GM12864 (cell line): ENCODE data around the gene OSBPL3.

Experiments used
- DNase-seq: peaks from one replicate; pipeline ENCODE4 v3.0.0-alpha.2; 2011; ENCODE audit warnings: low read depth
- H3K4me3 ChIP-seq: 2 replicates; pipeline ENCODE4 v1.5.1; 2011; ENCODE audit warnings: mild to moderate bottlenecking, low read depth, low read length, control low read depth
- TF ChIP-seq, protein P1 (sequence below): IDR thresholded peaks from 2 replicates; pipeline ENCODE4 v1.5.1; 2011; ENCODE audit warnings: low read depth, mild to moderate bottlenecking, moderate library complexity, low read length, control low read depth, inconsistent platforms; ENCODE audit errors: missing control alignments

OSBPL3 gene

DNA sequence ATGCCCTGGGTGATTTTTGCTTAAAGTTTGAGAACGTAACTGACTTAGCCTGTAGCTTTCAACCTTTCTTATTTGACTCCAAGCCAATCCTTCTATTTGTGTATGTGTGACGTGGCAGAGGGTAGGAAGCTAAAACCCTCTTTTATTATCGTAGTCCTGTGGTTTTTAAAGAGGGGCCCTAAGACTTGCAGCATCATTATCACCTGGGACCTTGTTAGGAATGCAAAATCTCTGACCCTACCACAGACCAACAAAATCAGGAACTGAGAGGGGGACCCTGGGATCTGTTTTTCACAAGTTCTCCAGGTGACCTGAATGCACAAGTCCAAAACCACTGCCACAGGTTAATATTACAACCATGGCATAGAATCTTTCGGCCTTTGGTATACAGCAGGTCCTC is 80.1 kb downstream of the OSBPL3 start:
- H3K4me3 ChIP-seq: no peak overlapping the region
- TF ChIP-seq, protein P1, sequence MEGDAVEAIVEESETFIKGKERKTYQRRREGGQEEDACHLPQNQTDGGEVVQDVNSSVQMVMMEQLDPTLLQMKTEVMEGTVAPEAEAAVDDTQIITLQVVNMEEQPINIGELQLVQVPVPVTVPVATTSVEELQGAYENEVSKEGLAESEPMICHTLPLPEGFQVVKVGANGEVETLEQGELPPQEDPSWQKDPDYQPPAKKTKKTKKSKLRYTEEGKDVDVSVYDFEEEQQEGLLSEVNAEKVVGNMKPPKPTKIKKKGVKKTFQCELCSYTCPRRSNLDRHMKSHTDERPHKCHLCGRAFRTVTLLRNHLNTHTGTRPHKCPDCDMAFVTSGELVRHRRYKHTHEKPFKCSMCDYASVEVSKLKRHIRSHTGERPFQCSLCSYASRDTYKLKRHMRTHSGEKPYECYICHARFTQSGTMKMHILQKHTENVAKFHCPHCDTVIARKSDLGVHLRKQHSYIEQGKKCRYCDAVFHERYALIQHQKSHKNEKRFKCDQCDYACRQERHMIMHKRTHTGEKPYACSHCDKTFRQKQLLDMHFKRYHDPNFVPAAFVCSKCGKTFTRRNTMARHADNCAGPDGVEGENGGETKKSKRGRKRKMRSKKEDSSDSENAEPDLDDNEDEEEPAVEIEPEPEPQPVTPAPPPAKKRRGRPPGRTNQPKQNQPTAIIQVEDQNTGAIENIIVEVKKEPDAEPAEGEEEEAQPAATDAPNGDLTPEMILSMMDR: no peak
- DNase-seq: peak; percentile 74

DNA sequence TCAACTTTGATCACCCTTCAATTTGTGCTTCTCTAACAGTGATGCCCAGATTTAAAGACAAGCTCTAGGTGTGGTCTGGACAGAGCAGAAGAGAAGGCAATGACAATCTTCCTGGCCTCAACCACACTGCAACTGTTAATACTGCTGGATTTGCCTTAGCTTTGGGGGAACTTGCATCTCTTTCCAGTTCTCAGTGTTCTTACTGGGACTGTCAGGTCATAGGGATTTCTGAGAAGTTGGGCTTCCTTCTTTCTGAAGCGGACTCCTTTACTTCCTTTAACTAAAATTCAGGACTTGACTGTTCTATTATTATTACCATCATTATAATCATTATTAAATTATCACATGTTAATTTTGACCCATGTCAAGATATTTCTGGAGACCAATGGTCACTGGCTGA is 80.8 kb downstream of the OSBPL3 start:
- H3K4me3 ChIP-seq: no peak overlapping the region
- TF ChIP-seq, protein P1: no peak
- no peak for DNase-seq

DNA sequence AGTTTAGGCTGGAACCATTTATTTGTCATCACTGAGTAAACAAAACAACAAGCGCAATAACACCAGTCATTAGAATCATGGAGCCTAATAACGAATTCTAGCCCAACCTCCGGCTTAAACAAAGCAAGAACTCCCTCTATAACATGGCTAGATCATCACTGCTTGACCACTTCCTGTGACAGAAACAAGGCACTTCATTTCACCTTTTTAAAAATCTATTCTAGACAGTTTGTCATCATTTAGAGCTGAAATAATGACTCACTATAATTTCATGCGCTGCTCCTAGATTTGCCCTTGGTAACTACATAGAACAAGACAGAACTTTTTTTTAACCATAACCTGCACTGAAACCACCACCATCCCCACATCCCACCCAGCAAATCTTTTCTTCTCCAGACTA is 81.3 kb downstream of the OSBPL3 start:
- TF ChIP-seq, protein P1: no peak
- DNase-seq: no peak
- H3K4me3 ChIP-seq: no peak overlapping the region

DNA sequence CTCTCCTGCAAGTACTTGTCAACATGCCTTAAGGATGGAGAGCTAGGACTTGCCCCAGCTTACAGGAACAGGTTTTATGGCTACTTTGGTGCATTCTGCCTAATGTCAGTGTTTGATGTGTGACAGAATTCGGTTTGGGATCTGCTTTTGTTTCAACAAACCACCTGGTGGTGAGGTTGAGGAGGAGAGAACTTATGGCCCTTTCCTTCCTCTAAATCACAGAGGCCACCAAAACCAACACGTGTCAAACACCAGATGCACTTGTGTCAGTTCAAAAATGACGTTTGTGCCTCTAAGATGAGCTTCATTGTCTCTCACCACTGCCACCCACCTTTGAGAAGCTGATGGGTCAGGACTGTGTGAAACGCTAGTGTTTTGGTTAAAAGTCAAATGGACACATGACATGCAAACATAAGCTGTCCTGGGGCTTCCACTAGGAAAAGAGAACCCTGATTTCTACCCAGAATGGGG is 83.9 kb downstream of the OSBPL3 start:
- DNase-seq: peak; percentile 80
- H3K4me3 ChIP-seq: no peak overlapping the region

DNA sequence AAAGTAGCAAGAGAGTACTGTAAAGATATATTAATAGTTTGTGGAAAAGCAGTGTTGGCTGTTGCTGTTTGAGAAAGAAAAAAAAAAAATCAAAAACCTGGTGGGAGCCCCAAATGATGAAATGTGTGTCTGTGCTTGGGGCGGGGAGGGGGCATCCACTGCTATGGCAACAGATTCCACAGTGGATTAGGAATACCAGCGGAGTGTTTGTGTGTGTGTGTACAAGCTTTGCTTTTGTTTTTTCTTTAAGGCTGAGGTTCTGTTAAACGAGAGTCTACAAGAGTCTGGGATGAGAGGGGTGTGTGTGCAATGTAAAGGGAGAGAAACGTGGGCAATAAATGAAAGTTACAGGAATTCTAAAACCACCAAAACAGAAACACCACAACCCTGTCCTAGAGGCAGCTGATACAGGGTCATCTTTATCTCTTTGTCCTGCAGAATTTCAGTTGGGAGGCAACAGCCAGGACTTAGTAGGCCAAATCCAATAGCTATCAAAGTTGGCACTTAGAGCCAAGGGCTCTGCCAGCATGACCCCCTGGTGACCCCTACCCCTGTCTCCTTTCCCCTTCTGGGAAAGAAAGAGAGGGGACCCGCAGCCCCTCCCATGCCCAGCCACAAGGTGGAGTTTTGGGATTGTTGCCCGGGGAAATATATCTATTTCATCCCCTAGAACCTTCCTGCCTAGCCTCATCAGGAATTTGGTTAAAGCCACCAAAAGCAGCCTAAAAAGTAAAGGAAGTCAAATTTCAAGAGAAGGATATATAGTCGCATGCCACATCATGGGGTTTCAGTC is 85.4 kb downstream of the OSBPL3 start:
- no peak overlapping the region for H3K4me3 ChIP-seq
- TF ChIP-seq, protein P1: peak; percentile 12
- no peak for DNase-seq

More for the DNA sequence above, 83.9 kb downstream of the OSBPL3 start:
- TF ChIP-seq, protein P1: peak; percentile 48

DNA sequence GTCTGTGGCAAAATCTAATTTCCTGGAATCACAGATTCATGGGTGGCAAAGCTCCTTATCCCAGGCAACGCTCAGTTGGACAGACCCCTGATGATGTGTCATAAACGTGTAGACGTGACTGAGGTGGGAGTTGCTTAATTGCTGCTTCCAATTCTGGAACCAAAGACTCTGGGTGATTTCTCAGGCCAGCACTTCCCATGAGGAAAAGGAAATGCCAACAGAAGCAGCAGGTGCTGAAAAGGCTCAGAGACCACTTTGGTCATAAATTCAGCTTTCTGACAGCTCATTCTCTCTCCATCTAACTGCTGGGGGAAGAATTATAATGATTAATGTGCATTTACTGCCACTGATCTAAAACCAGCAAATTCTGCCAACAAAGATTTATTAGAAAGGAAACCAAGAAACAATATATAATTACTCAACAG is 88.7 kb downstream of the OSBPL3 start:
- no peak for DNase-seq
- no peak overlapping the region for H3K4me3 ChIP-seq
- TF ChIP-seq, protein P1: no peak

DNA sequence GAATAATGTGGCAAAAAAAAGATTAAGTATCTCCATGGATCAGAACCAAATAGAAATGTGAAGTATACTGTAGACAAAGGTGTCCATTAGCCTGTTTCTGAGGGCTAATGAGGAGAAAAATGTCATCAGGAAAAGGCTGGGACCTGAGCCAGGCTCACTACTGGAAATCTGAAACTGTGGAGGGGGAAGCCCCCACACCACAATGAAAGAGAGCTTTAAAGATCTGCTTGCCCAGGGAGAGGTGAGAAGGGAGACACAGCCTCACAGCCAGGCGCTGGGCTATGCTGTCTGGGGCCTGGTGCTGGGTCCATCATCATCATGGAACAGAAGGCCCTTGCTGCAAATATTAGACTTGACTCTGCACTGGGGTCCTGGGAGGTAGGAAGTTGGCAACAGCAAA is 90.4 kb downstream of the OSBPL3 start:
- H3K4me3 ChIP-seq: no peak overlapping the region
- DNase-seq: no peak
- TF ChIP-seq, protein P1: no peak
